CD14-positive monocyte (primary cell): ENCODE data around the gene C9orf152. TPM values are rescaled to one million over a fixed set of nuclear protein-coding genes. Genes with fewer than 3 reads are reported as not detected.

ENCODE experiments used
- DNase-seq, 3 donors: peaks; one replicate each; pipeline ENCODE4 v3.0.0-alpha.2; 2011 to 2022
- H2AFZ ChIP-seq: 2 replicates; pipeline ENCODE4 v1.6.0; 2012; ENCODE audit warnings: mild to moderate bottlenecking, low read depth, low read length, inconsistent platforms; ENCODE audit not compliant: insufficient read depth, poor library complexity, severe bottlenecking
- H3K27ac ChIP-seq, 2 donors: 1 replicate in 1 of 2; 2 replicates in 1 of 2; pipeline ENCODE4 v1.5.1; 2012 to 2013; ENCODE audit warnings: low read length in 2 of 2, control low read depth in 1 of 2, inconsistent platforms in 1 of 2, low read depth in 1 of 2, mild to moderate bottlenecking in 1 of 2
- H3K27me3 ChIP-seq, 2 donors: one replicate each; pipeline versions ENCODE4 v1.6.0 to v1.6.1; 2011 to 2013; ENCODE audit warnings: low read length in 2 of 2; ENCODE audit not compliant: control insufficient read depth in 2 of 2, insufficient read depth in 2 of 2
- H3K36me3 ChIP-seq, 2 donors: replicated peaks in 1 of 2; 1 replicate in 1 of 2; 2 replicates in 1 of 2; pipeline versions ENCODE4 v1.5.1 to v1.6.1; 2012 to 2013; ENCODE audit warnings: low read length in 2 of 2, control low read depth in 1 of 2, inconsistent platforms in 1 of 2, mild to moderate bottlenecking in 1 of 2; ENCODE audit not compliant: insufficient read depth in 2 of 2, control insufficient read depth in 1 of 2
- H3K4me1 ChIP-seq, 2 donors: 1 replicate in 1 of 2; 2 replicates in 1 of 2; pipeline versions ENCODE4 v1.5.1 to v1.6.1; 2012 to 2013; ENCODE audit warnings: low read length in 2 of 2, control low read depth in 1 of 2, inconsistent platforms in 1 of 2, mild to moderate bottlenecking in 1 of 2, moderate library complexity in 1 of 2; ENCODE audit not compliant: insufficient read depth in 2 of 2, control insufficient read depth in 1 of 2
- H3K4me2 ChIP-seq: replicated peaks from 2 replicates; pipeline ENCODE3; 2012; ENCODE audit warnings: low read length, moderate library complexity, mild to moderate bottlenecking; ENCODE audit not compliant: poor library complexity, severe bottlenecking; ENCODE audit errors: extremely low read depth
- H3K4me3 ChIP-seq, 3 experiments: fragments of 200-600 bp in 1 of 3; sonication (generic) in 1 of 3; replicated peaks in 1 of 3; 1 replicate in 2 of 3; 2 replicates in 1 of 3; pipeline ENCODE4 v1.5.1; 2011 to 2013; ENCODE audit warnings: low read length in 3 of 3, mild to moderate bottlenecking in 3 of 3, control low read depth in 2 of 3, low read depth in 2 of 3, inconsistent platforms in 1 of 3, moderate library complexity in 1 of 3
- H3K79me2 ChIP-seq: 2 replicates; pipeline ENCODE4 v1.6.0; 2012; ENCODE audit warnings: mild to moderate bottlenecking, control low read depth, inconsistent platforms, low read length, moderate library complexity; ENCODE audit not compliant: insufficient read depth
- H3K9ac ChIP-seq: 2 replicates; pipeline ENCODE4 v1.6.0; 2017; ENCODE audit warnings: low read length, mild to moderate bottlenecking; ENCODE audit not compliant: insufficient read depth, poor library complexity, severe bottlenecking
- H3K9me3 ChIP-seq, 2 donors: replicated peaks in 1 of 2; 1 replicate in 1 of 2; 2 replicates in 1 of 2; pipeline versions ENCODE4 v1.5.1 to v1.6.1; 2012 to 2013; ENCODE audit warnings: low read length in 2 of 2, control low read depth in 1 of 2; ENCODE audit not compliant: control insufficient read depth in 1 of 2, insufficient read depth in 1 of 2
- H4K20me1 ChIP-seq: 2 replicates; pipeline ENCODE4 v1.6.0; 2012; ENCODE audit warnings: mild to moderate bottlenecking, low read length, control low read depth, moderate library complexity; ENCODE audit not compliant: insufficient read depth
- H3K27ac Mint-ChIP-seq, 7 donors: one replicate each; pipeline ENCODE4 v1.8.0; 2020; ENCODE audit warnings: mild to moderate bottlenecking in 7 of 7, mixed read lengths in 7 of 7, moderate library complexity in 6 of 7, inconsistent platforms in 2 of 7
- H3K27me3 Mint-ChIP-seq, 3 donors: one replicate each; pipeline ENCODE4 v1.8.0; 2021 to 2022; ENCODE audit warnings: low read depth in 3 of 3, mild to moderate bottlenecking in 3 of 3, mixed read lengths in 3 of 3, moderate library complexity in 3 of 3, inconsistent platforms in 1 of 3
- H3K36me3 Mint-ChIP-seq, 2 donors: one replicate each; pipeline ENCODE4 v1.8.0; 2020; ENCODE audit warnings: mixed read lengths in 2 of 2, inconsistent platforms in 1 of 2, mild to moderate bottlenecking in 1 of 2
- H3K4me1 Mint-ChIP-seq: one replicate; pipeline ENCODE4 v1.8.0; 2020; ENCODE audit warnings: mild to moderate bottlenecking, mixed read lengths
- H3K4me3 Mint-ChIP-seq, 2 donors: one replicate each; pipeline ENCODE4 v1.8.0; 2020; ENCODE audit warnings: mild to moderate bottlenecking in 2 of 2, mixed read lengths in 2 of 2, moderate library complexity in 1 of 2
- H3K9me3 Mint-ChIP-seq, 7 donors: one replicate each; pipeline ENCODE4 v1.8.0; 2020 to 2022; ENCODE audit warnings: mixed read lengths in 7 of 7, mild to moderate bottlenecking in 6 of 7, moderate library complexity in 6 of 7, inconsistent platforms in 2 of 7
- CTCF ChIP-seq: fragments of 200-600 bp; IDR thresholded peaks from one replicate; pipeline ENCODE4 v1.8.0; 2022; ENCODE audit warnings: antibody characterized with exemption, mild to moderate bottlenecking
- WGBS: methylation state at CpG from one replicate; pipeline ENCODE4 v1.1.5; 2013; ENCODE audit warnings: missing lambda C conversion rate; ENCODE audit not compliant: insufficient coverage; 5-methylcytosine and 5-hydroxymethylcytosine counted together
- intact Hi-C, 2 donors: fragments of 100-400 bp; cut with micrococcal nuclease; formaldehyde crosslinking; loops; one replicate each; pipeline versions ENCODE4 v1.15.0 to v1.15.1; 2023
- polyA plus RNA-seq, 3 donors: library from polyadenylated mRNA; depleted of rRNA in 1 of 3; unstranded in 2 of 3; stranded (reverse) in 1 of 3; fragments of 300-500 nt in 2 of 3; fragments of >200 nt in 1 of 3; fragmentation: Illumina TruSeq in 2 of 3; gene quantifications; 1 replicate in 2 of 3; 2 replicates in 1 of 3; pipeline ENCODE4 v1.2.3, GENCODE V29; 2012 to 2021

C9orf152 gene
- polyA plus RNA-seq, 3 donors = not detected

DNA sequence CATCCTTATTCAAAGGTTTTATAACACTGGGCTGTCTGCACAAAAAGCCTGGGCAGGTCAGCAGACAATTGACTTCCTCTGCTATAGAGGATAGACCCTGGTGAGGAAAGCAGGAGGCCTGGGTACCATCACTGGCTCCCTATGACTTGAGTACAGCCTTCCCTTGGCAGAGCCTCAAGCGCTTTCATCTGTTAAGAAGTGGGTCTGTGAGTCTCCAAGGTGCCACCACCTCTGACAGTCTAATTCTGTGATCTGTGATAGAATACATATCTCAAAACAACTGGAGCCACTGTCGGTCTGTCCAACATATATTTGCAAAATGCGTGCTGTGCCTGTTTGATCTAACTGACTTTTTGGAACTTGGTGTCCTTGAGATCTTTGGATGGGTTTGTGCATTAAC, 52.2 kb downstream of the C9orf152 start:
- Mint-ChIP-seq H3K9me3 (no peaks in the 10 kb centered on the region), H3K4me3 (no peak overlapping the region), H3K27ac (no peak overlapping the region), H3K36me3 (peaks cover 3 to 6% of the 10 kb centered on the region in 2 donors), H3K27me3 (peaks cover 0 to 1% (median 1%) of the 10 kb centered on the region in 3 donors), H3K4me1 (peaks cover 66% of the 10 kb centered on the region)
- H3K4me3 ChIP-seq = peak overlapping the region in 1 of 3 experiments; percentile 73
- no peaks in the 10 kb centered on the region for H3K27me3 ChIP-seq
- H3K9ac ChIP-seq = no peak overlapping the region
- no peaks in the 10 kb centered on the region for H4K20me1 ChIP-seq
- peaks cover 71% of the 10 kb centered on the region for H3K79me2 ChIP-seq
- no peaks in the 10 kb centered on the region for H3K9me3 ChIP-seq
- H3K36me3 ChIP-seq = no peaks in the 10 kb centered on the region
- H3K4me2 ChIP-seq = peak overlapping the region; percentile 79
- peak overlapping the region in 1 of 2 donors; percentile 39 for H3K27ac ChIP-seq
- no CpG with 5 or more reads among the region's 3 CpGs for WGBS
- TF ChIP-seq CTCF = no peak
- peak overlapping the region; percentile 57 for H2AFZ ChIP-seq
- intact Hi-C loops = no loop called here
- no peak for DNase-seq
- peaks cover 41 to 47% of the 10 kb centered on the region in 2 donors for H3K4me1 ChIP-seq

GRCh38 chr9:110153431-110153830, 54.5 kb downstream of the C9orf152 start:
- Histone ChIP-seq H3K9ac (no peak overlapping the region), H3K36me3 (no peaks in the 10 kb centered on the region), H4K20me1 (no peaks in the 10 kb centered on the region), H2AFZ (no peak overlapping the region), H3K4me2 (no peak overlapping the region), H3K27me3 (no peaks in the 10 kb centered on the region), H3K79me2 (peaks cover 88% of the 10 kb centered on the region), H3K27ac (peak overlapping the region in 1 of 2 donors; percentile 26), H3K4me1 (peaks cover 49 to 52% of the 10 kb centered on the region in 2 donors), H3K4me3 (no peak overlapping the region), H3K9me3 (peaks cover 0 to 6% of the 10 kb centered on the region in 2 donors)
- Mint-ChIP-seq H3K9me3 (peaks cover 5 to 8% (median 5%) of the 10 kb centered on the region in 7 donors), H3K4me1 (peaks cover 66% of the 10 kb centered on the region), H3K4me3 (no peak overlapping the region), H3K27me3 (peaks cover 0 to 3% (median 1%) of the 10 kb centered on the region in 3 donors), H3K27ac (peak overlapping the region in 2 of 7 donors; percentile 26 to 82), H3K36me3 (peaks cover 0 to 6% of the 10 kb centered on the region in 2 donors)
- no peak for DNase-seq
- intact Hi-C loops = loop anchor here in 1 of 2 donors (5.0 kb wide), 1 partner anchor 246 kb away; no protein-coding TSS in a partner anchor
- no CpG with 5 or more reads among the region's 2 CpGs for WGBS
- no peak for TF ChIP-seq CTCF
